Thymus (tissue), 11 donors: ENCODE measurements around the gene UGT2B15. TPM values are rescaled to one million over a fixed set of nuclear protein-coding genes. Genes with fewer than 3 reads are reported as not detected.

Experiments used
- DNase-seq, 9 donors: peaks; one replicate each; pipeline ENCODE4 v3.0.0-alpha.2; 2013; ENCODE audit warnings: low spot score in 9 of 9, low read depth in 6 of 9, missing footprints in 1 of 9
- H3K27ac ChIP-seq, 2 donors: one replicate each; pipeline ENCODE4 v1.5.1; 2013; ENCODE audit warnings: control low read depth in 1 of 2, low read depth in 1 of 2, low read length in 1 of 2, mild to moderate bottlenecking in 1 of 2, moderate library complexity in 1 of 2
- H3K27me3 ChIP-seq, 2 donors: one replicate each; pipeline ENCODE4 v1.5.1; 2013; ENCODE audit warnings: low read length in 1 of 2; ENCODE audit not compliant: control insufficient read depth in 2 of 2, insufficient read depth in 1 of 2
- H3K36me3 ChIP-seq, 2 donors: one replicate each; pipeline ENCODE4 v1.5.1; 2013; ENCODE audit warnings: low read length in 1 of 2, mild to moderate bottlenecking in 1 of 2, moderate library complexity in 1 of 2; ENCODE audit not compliant: control insufficient read depth in 2 of 2, insufficient read depth in 2 of 2
- H3K4me1 ChIP-seq, 2 donors: one replicate each; pipeline ENCODE4 v1.5.1; 2013; ENCODE audit warnings: low read length in 2 of 2; ENCODE audit not compliant: control insufficient read depth in 2 of 2, insufficient read depth in 2 of 2
- H3K4me3 ChIP-seq, 2 donors: one replicate each; pipeline ENCODE4 v1.5.1; 2013; ENCODE audit warnings: low read length in 2 of 2, control low read depth in 1 of 2, mild to moderate bottlenecking in 1 of 2
- H3K9me3 ChIP-seq, 2 donors: one replicate each; pipeline ENCODE4 v1.5.1; 2013; ENCODE audit warnings: low read length in 1 of 2, mild to moderate bottlenecking in 1 of 2; ENCODE audit not compliant: control insufficient read depth in 2 of 2, insufficient read depth in 1 of 2
- WGBS: extraction: QIAGEN DNeasy Blood & Tissue Kit; methylation state at CpG from one replicate; pipeline ENCODE4 v1.1.7; 2013; 5-methylcytosine and 5-hydroxymethylcytosine counted together
- polyA plus RNA-seq: library from polyadenylated mRNA; stranded (reverse); fragments of 200-250 nt; gene quantifications from one replicate; pipeline ENCODE4 v1.2.3, GENCODE V29; 2013
- total RNA-seq: library from RNA; stranded (reverse); fragments of 120-200 nt; gene quantifications from one replicate; pipeline ENCODE4 v1.2.4, GENCODE V29; 2013
- donor health status: healthy.

The UGT2B15 gene
- total and polyA plus RNA-seq, 2 donors, result 0.05 to 0.21 TPM

- DNase-seq, result no peak
- Histone ChIP-seq H3K4me3 (no peak overlapping the region), H3K4me1 (no peaks in the 10 kb centered on the region), H3K27me3 (no peaks in the 10 kb centered on the region), H3K27ac (no peak overlapping the region), H3K36me3 (no peaks in the 10 kb centered on the region), H3K9me3 (no peaks in the 10 kb centered on the region)
Measured at GRCh38 chr4:68617003-68617698, 53.3 kb downstream of the UGT2B15 start.

GRCh38 chr4:68615699-68616422, 54.6 kb downstream of the UGT2B15 start:
- no peak for DNase-seq
- 93% methylated on average over 11 of the region's 11 CpGs for WGBS
- no peaks in the 10 kb centered on the region for H3K27me3 ChIP-seq
- H3K36me3 ChIP-seq, result no peaks in the 10 kb centered on the region
- H3K4me1 ChIP-seq, result no peaks in the 10 kb centered on the region
- no peaks in the 10 kb centered on the region for H3K9me3 ChIP-seq
- H3K27ac ChIP-seq, result no peak overlapping the region
- no peak overlapping the region for H3K4me3 ChIP-seq

- Histone ChIP-seq H3K4me1 (no peaks in the 10 kb centered on the region), H3K4me3 (no peak overlapping the region), H3K27me3 (no peaks in the 10 kb centered on the region), H3K9me3 (no peaks in the 10 kb centered on the region), H3K36me3 (no peaks in the 10 kb centered on the region), H3K27ac (no peak overlapping the region)
- WGBS, result 76% methylated on average over 1 of the region's 1 CpG
- no peak for DNase-seq
Measured at GRCh38 chr4:68613752-68614151, 56.7 kb downstream of the UGT2B15 start.

GRCh38 chr4:68606240-68606639, 64.2 kb downstream of the UGT2B15 start:
- Histone ChIP-seq H3K27me3 (no peaks in the 10 kb centered on the region), H3K4me1 (no peaks in the 10 kb centered on the region), H3K4me3 (no peak overlapping the region), H3K36me3 (no peaks in the 10 kb centered on the region), H3K27ac (no peak overlapping the region), H3K9me3 (no peaks in the 10 kb centered on the region)
- DNase-seq, result no peak
- WGBS, result 90% methylated on average over 1 of the region's 1 CpG

GRCh38 chr4:68599150-68599549, 71.3 kb downstream of the UGT2B15 start:
- Histone ChIP-seq H3K27me3 (no peaks in the 10 kb centered on the region), H3K27ac (no peak overlapping the region), H3K9me3 (no peaks in the 10 kb centered on the region), H3K4me3 (no peak overlapping the region), H3K36me3 (no peaks in the 10 kb centered on the region), H3K4me1 (no peaks in the 10 kb centered on the region)
- WGBS, result 93% methylated on average over 3 of the region's 3 CpGs
- DNase-seq, result no peak

- Histone ChIP-seq H3K4me1 (no peaks in the 10 kb centered on the region), H3K27me3 (no peaks in the 10 kb centered on the region), H3K27ac (no peak overlapping the region), H3K4me3 (no peak overlapping the region), H3K9me3 (no peaks in the 10 kb centered on the region), H3K36me3 (no peaks in the 10 kb centered on the region)
- WGBS, result 97% methylated on average over 2 of the region's 2 CpGs
- DNase-seq, result no peak
Measured at GRCh38 chr4:68597482-68597881, 73.0 kb downstream of the UGT2B15 start.

Other genes with a start within 250 kb of the UGT2B15 start
- 0.71 TPM for gene TMPRSS11E, start 223.2 kb downstream of the UGT2B15 start, total RNA-seq
- 1.6 TPM for gene TMPRSS11E, start 223.2 kb downstream of the UGT2B15 start, polyA plus RNA-seq
- gene UGT2B17, start 94.3 kb downstream of the UGT2B15 start, total RNA-seq, result 0.28 TPM
- 2.1 TPM for gene UGT2B17, start 94.3 kb downstream of the UGT2B15 start, polyA plus RNA-seq
- gene UGT2B10, start 145.3 kb upstream of the UGT2B15 start, total RNA-seq, result 0.05 TPM
- 0.02 TPM for gene UGT2B10, start 145.3 kb upstream of the UGT2B15 start, polyA plus RNA-seq